HG03280 (cell line): ENCODE data around the gene LTBP4.
"Not testable (repeated sequence)": the region's sequence is repeated elsewhere in the genome, so short reads cannot be mapped to it uniquely, and the experiment has no call there.

Experiments used
- ATAC-seq: cut with Tn5 transposase; IDR thresholded peaks from one replicate; pipeline ENCODE4 v1.9.1; 2021; ENCODE audit warnings: mild to moderate bottlenecking, moderate library complexity; ENCODE audit not compliant: unreplicated experiment

LTBP4 gene

GRCh38 chr19:40576585-40577451 lies 24.4 kb upstream of the LTBP4 start, which contains the start of gene SHKBP1:
SHKBP1 (plus strand) TSS chr19:40576873; CDS start chr19:40576900, 27 bp downstream.
- peak; percentile 98 for ATAC-seq

DNA sequence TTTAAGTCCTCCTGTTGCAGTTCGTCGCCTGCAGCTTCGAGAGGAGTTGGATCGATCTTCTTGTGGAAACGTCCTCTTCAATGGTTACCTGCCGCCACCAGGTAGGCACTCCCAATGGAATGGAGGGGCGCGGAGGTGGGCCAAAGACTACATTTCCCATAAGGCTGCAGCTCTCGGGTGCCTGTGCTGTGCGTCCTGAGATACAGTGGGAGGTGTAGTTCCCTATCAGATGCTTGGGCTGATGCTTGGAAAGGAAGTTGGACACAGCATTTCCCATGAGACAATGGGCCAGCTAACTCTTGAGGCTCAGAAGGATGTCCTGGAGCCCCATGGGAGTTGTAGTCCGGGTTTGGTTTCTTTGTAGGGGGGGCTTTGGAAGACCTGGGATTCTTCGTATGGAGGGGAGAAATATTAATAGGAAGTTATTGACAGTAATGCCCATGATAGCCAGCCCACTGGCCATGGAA lies 22.7 kb upstream of the LTBP4 start:
- ATAC-seq: no peak

- no peak for ATAC-seq
Measured at GRCh38 chr19:40580619-40581018, 20.6 kb upstream of the LTBP4 start.

- no peak for ATAC-seq
Measured at GRCh38 chr19:40581531-40581930, 19.6 kb upstream of the LTBP4 start.

GRCh38 chr19:40582467-40582866 lies 18.7 kb upstream of the LTBP4 start:
- no peak for ATAC-seq

DNA sequence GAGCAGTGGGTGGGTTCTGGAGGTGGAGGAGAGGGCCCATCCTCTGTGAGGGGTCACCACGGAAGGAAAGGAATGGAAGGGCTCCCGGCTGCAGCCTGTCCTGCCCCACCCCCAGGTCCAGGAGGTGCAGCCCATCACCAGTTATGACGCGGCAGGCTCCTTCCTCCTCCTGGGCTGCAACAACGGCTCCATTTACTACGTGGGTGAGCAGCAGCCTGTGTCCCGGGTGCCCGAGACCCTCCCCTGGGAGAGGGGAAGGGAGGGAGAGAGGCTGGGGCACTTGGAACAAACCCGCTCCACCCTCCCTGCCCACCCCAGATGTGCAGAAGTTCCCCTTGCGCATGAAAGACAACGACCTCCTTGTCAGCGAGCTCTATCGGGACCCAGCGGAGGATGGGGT lies 17.9 kb upstream of the LTBP4 start:
- ATAC-seq: no peak

DNA sequence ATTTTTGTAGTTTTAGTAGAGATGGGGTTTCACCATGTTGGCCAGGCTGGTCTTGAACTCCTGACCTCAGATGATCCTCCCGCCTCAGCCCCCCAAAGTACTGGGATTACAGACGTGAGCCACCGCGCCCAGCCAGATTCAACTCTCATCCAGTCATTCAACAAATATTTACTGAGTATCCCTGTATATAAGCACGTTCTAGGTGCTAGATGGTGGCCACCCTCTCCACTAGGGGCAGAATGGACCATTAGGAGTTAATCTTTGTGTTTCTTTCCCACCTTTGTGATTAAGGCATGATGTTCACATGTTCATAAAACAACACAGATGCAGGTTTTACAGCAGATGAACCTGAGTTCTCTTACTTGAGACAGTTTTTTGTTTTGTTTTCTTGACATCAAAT lies 17.2 kb upstream of the LTBP4 start:
- ATAC-seq: no peak

GRCh38 chr19:40585241-40585981 lies 15.8 kb upstream of the LTBP4 start:
- no peak for ATAC-seq

DNA sequence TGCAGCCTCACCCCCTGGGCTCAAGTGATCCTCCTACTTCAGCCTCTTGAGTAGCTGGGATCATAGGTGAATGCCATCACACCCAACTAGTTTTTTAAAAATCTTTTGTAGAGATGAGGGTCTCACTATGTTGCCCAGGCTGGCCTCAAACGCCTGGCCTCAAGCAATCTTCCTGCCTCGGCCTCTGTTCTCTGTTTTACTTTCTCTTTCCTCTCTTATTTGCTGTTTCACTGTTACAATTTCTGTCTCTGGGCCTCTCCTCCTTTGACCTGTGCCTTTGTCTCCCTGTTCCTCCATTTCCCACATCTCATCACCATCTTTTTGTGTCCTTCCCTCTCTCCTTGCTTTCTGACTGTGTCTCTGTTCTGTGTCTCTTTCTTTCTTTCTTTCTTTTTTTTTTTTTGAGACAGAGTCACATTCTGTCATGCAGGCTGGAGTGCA lies 15.2 kb upstream of the LTBP4 start:
- ATAC-seq: no peak

- no peak for ATAC-seq
Measured at GRCh38 chr19:40586611-40587010, 14.6 kb upstream of the LTBP4 start.

DNA sequence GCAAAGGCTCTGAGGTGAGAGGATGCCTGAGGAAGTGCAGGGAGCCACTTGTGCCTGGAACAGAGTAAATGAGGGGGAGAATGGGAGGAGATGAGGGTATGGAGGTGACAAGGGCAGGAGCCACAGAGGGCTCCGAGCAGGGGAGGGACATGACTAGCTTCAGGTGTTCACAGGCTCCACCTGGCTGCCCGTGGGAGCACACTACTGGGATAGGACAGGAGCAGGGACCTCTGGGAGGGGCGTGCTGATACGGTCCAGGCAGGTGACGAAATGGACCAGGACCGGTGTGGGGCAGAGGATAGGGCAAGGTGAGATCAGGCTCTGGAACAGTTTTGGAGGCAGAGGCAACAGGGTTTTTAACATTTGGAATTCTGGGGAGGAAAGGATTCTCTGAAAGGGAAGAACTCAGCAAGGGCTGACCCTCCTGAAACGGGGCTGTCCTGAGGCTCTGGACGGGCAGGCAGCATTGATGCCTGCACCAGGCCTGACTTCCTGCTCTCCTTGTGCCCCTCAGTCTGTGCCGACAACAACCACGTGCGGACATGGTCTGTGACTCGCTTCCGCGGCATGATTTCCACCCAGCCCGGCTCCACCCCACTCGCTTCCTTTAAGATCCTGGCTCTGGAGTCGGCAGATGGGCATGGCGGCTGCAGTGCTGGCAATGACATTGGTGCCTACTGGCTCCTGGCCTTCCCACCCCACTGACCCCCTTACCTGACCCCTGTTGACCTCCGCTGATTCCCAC lies 12.9 kb upstream of the LTBP4 start:
- no peak for ATAC-seq

- no peak for ATAC-seq
Measured at GRCh38 chr19:40588926-40589569, 12.1 kb upstream of the LTBP4 start.

DNA sequence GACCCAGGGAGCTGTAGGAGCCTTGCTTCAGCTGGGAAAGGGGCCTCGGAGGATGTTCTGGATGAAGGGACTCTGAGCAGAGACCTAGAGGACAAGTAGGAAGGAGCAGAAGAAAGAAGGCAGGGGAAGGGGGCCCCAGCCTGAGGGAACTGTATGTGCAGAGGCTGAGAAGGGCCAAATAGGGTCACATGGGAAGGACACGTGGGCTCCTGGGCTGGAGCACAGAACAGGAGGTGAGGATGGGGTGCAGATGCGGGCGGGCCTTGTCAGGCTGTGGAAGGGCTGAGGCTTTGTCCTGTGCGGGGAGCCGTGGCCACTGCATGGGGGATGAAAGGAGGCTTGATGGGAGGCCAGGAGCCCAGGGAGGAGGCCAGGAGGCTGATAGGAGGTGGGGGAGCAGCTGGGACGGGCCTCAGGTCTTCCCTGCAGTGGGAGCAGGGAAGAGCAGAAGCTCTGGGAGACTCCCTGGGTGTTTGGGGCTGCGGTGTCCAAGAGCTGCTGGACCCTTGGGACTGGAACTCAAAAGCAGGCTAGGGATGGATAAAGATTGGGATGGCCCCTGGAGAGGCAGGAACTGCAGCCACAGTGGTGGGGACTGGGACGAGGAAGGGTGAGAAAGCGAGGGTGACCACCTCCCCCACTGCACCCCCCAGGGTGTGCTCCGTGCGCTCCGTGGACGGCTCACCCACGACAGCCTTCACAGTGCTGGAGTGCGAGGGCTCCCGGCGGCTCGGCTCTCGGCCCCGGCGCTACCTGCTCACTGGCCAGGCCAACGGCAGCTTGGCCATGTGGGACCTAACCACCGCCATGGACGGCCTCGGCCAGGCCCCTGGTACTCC lies 11.4 kb upstream of the LTBP4 start:
- ATAC-seq: no peak

GRCh38 chr19:40590464-40591265 lies 10.5 kb upstream of the LTBP4 start:
- ATAC-seq: no peak

GRCh38 chr19:40591724-40592123 lies 9.4 kb upstream of the LTBP4 start:
- ATAC-seq: not testable (repeated sequence)

DNA sequence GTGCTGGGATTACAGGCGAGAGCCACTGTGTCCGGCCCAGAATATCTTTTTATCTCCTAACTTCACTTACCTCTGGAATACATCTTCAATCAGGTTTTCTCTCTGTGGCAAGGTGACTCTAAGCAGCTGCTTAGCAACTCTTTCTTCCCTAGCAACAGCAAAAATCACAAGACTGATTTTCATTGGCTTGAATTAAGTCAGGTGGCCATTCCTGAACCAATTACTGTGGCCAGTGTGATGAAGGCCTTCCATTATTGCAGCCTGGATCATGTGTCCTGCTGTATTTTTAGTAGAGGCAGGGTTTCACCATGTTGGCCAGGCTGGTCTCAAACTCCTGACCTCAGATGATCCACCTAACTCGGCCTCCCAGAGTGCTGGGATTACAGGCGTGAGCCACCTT lies 9.0 kb upstream of the LTBP4 start:
- no peak for ATAC-seq

DNA sequence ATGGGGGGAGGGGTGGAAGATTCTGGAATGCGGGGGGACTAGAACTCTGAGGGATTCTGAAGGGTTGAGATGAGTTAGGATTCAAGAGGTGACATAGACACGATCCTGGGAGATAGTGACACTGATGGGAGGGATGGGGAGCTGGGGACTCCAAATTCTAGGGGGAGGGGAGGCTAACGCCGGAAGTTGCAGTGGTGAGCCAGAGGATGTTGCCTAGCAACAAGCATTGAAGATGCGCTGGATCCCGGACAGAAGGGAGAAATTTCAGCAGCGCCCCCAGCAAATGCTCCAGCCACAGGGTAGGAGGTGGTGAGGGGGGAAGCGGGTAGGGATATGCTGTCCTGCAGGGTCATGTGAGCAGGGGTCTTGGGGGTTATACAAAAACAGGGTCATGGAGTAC lies 6.9 kb upstream of the LTBP4 start:
- ATAC-seq: no peak

GRCh38 chr19:40594657-40595091 lies 6.5 kb upstream of the LTBP4 start:
- no peak for ATAC-seq
